22Rv1 (cell line): ENCODE data around the gene VMAC.

ENCODE experiments used
- H3K27ac ChIP-seq: fragments of 450-650 bp; 2 replicates; pipeline ENCODE4 v1.5.1; 2017
- ZFX ChIP-seq: fragments of 450-650 bp; IDR thresholded peaks from 2 replicates; pipeline ENCODE4 v1.6.1; 2017; ENCODE audit warnings: antibody characterized with exemption, borderline replicate concordance
- TF ChIP-seq, protein P1 (sequence below): fragments of 450-650 bp; IDR thresholded peaks from 2 replicates; pipeline ENCODE4 v1.5.1; 2017; ENCODE audit warnings: mild to moderate bottlenecking

The VMAC gene

DNA sequence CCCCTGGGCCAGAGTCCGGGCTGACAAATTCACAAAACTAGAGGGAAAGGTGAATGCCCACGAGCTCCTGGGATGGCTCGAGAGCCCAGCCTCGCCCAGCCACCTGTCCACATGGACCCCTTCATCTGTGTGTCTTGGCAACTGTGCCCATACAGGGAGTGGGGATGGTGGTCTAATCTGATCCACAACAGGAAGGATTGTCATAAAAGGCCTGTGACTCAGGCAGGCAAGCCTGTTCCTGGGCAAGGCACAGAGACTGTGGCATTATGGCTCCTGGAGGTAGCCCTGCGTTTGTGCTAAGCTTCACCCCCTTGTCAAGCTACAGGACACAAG is 29.4 kb downstream of the VMAC start:
- H3K27ac ChIP-seq, result no peak overlapping the region

DNA sequence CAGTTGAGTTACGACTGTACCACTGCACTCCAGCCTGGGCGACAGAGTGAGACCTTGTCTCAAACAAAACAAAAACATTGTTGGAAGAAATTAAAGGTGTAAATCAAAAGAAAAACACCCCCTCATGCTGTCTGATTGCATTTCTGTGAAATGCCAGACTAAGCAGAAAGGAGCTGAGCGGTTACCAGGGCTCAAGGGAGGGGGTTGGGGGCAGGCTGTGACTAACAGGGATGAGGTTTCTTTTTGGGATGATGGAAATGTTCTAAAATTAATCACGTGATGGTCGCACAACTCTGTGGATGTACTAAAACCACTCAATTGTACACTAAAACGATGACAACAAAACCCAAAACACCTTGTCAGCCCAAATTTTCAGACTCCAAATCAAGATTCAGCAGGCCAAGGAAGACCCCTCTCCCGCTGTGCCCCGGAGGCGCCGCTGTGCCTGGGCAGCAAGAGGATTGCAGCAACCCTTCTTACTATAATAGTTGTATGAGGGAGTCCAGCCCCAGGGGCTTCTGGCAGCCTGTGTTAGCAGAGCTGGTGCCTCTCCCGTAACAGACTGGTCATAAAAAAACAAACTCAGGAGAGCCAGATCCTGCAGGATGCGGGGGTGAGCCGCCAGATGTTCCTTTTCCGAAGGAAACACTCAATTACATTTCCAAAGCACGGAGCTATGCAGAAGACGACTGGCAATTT is 30.3 kb downstream of the VMAC start:
- no peak overlapping the region for H3K27ac ChIP-seq
- no peak for TF ChIP-seq ZFX
- TF ChIP-seq, protein P1, sequence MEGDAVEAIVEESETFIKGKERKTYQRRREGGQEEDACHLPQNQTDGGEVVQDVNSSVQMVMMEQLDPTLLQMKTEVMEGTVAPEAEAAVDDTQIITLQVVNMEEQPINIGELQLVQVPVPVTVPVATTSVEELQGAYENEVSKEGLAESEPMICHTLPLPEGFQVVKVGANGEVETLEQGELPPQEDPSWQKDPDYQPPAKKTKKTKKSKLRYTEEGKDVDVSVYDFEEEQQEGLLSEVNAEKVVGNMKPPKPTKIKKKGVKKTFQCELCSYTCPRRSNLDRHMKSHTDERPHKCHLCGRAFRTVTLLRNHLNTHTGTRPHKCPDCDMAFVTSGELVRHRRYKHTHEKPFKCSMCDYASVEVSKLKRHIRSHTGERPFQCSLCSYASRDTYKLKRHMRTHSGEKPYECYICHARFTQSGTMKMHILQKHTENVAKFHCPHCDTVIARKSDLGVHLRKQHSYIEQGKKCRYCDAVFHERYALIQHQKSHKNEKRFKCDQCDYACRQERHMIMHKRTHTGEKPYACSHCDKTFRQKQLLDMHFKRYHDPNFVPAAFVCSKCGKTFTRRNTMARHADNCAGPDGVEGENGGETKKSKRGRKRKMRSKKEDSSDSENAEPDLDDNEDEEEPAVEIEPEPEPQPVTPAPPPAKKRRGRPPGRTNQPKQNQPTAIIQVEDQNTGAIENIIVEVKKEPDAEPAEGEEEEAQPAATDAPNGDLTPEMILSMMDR, result no peak

More for the DNA sequence above, 29.4 kb downstream of the VMAC start:
- TF ChIP-seq ZFX, result no peak
- TF ChIP-seq, protein P1, result no peak

DNA sequence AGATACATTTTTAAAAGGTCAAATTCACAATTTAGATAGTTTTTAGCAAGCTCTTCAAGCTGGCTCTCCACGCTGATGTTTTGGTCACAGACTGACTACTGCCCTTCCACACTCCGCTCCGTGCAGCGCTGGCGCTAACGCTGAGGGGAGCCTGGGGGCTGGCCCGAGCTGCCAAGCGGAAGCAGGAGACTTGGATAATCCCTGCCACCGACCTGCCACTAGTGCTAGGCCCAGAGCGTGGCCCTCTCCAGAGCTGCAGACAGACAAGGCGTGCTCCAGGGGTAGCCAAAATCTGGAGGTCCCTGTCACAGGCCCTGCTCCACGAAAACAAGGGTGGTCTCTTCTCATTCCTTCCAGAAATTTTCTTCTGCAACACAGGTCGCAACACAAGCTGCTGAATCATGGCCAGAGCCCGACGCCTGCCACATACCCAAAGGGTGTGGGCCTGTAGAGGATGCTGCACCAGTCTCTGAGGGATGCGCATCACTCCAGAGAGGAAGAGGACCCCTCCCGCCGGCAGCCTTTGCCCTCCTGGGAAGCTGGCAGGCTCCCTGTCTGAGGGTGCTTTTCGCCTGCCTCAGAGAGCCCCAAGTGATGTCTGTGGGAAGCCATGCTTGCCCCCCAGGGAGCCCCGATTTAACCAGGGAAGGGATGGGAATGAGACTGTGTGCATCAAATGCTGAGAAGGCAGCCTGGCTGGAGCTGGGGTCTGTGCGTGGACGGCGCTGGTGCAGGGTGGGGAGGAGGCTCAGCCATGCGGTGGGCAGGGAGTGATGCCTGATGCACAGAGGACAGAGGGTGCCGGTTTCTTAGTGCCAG is 31.0 kb downstream of the VMAC start:
- no peak overlapping the region for H3K27ac ChIP-seq
- TF ChIP-seq ZFX, result no peak
- TF ChIP-seq, protein P1, result no peak

DNA sequence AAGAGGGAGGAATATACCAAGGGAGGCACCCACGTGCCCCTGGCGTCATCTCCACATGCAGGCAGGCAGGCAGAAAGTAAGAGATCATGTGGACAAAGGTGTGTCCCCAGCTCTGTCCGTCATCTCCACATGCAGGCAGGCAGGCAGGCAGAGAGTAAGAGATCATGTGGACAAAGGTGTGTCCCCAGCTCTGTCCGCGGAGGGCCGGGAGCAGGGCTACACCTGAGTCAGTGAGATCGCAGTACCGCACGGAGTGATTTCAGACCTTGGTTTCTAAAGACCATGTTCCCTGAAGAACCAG is 31.6 kb downstream of the VMAC start:
- no peak for TF ChIP-seq ZFX
- TF ChIP-seq, protein P1, result no peak
- H3K27ac ChIP-seq, result no peak overlapping the region

DNA sequence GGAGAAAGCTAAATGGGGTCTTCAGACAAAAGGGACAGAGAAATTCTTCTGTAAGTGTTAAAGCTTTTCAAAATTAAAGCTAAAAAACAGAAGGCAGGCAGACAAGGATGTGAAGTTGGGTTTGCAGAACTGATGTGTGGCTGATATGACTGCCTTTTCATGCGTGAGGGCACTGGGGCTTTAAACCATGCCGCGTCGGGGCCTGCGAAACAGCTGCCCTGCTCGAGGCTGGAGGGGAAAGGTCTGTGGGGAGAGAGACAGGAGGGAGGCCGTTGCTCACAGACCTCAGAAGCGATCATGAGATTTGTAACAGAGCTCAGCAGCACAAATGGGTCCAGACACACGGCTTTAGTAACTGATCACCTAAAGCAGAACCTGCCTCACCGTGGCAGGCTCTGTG is 32.9 kb downstream of the VMAC start:
- TF ChIP-seq ZFX, result no peak
- TF ChIP-seq, protein P1, result no peak
- no peak overlapping the region for H3K27ac ChIP-seq

DNA sequence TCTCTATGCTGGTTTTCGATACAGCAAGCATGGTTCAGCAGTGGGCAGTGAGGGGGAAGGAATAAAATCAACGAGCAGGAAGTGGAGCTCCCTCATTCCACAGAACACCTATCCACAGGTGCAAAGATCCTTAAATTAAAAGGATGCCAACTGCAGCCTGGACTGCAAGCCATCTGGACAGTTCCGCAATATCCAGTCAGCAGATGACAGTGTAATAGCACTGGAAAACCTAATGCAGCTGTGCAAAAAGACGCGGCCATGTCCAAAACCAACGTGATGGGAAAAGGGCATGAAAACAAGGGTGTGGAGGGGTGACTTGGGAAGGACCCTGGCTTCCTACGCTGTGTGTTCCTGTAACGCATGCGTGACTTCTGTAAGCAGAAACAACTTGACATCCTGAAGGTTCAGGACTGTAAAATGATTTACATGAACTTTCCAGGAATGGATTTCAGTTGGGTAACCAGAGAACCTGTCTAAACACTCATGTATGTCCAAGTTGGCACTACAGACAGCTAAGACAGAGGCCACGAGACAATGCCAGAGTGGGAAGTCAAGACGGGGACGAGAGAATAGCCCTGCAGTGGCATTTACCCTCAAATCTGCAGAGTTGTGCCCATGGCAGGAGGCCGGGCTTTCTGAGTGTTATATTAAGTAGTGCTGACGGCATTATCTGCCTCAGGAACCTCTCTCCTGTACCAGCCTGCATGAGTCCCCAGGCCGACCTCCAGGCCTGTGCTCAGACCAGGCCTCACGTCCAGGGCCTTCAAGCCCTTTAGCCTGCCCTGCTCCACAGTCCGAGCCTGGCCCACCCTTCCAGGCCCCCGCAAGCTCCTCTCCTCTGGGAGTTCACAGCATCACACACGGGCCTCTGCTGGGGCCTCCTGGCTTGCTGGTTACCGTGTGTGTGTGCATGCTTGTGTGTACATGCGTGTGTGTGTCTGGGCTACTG is 35.9 kb downstream of the VMAC start:
- TF ChIP-seq, protein P1, result no peak
- TF ChIP-seq ZFX, result no peak
- no peak overlapping the region for H3K27ac ChIP-seq
